Fibroblast of pulmonary artery (primary cell): Measurements from ENCODE around the gene TSPAN19.

Source experiments
- DNase-seq: peaks from one replicate; pipeline ENCODE4 v3.0.0-alpha.2; 2010; ENCODE audit warnings: low read depth
- H3K4me3 ChIP-seq: replicated peaks from 2 replicates; pipeline ENCODE4 v1.5.1; 2011; ENCODE audit warnings: low read depth, mild to moderate bottlenecking, control low read depth, low read length, moderate library complexity
- CTCF ChIP-seq: IDR thresholded peaks from 2 replicates; pipeline ENCODE4 v1.5.1; 2011; ENCODE audit warnings: mild to moderate bottlenecking, control low read depth, low read length, inconsistent platforms; ENCODE audit errors: missing control alignments

The TSPAN19 gene

GRCh38 chr12:84973026-84973425 lies 63.1 kb downstream of the TSPAN19 start:
- no peak for TF ChIP-seq CTCF
- H3K4me3 ChIP-seq, result no peak overlapping the region
- no peak for DNase-seq

DNA sequence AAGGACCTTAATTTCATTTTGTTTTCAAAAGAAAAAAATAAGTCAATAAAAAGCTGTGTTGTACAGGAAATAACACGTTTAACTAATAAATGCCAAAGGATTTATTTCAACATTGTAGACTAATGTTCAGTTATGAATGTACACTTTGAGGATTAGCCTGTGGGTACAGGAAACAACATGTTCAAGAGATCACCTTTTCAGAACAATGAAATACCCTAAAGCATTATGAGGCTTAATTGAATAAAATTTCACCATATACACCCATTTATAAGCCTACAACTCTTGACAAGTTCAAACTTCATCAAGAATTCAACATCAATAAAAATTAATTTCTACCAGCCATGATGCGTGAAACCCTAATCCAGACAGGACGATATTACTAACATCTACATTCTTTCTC lies 66.9 kb downstream of the TSPAN19 start:
- TF ChIP-seq CTCF, result no peak
- no peak overlapping the region for H3K4me3 ChIP-seq
- DNase-seq, result no peak
